ENCODE data around the gene CCDC57. TPM values are rescaled to one million over a fixed set of nuclear protein-coding genes. Genes with fewer than 3 reads are reported as not detected.

CCDC57 gene
- total and polyA plus RNA-seq, 9 of the 15 experiments (the other 6 are each of a cell fraction or from before 2014, with no cell fraction given) = 0.83 to 36.2 (median 13.6) TPM

DNA sequence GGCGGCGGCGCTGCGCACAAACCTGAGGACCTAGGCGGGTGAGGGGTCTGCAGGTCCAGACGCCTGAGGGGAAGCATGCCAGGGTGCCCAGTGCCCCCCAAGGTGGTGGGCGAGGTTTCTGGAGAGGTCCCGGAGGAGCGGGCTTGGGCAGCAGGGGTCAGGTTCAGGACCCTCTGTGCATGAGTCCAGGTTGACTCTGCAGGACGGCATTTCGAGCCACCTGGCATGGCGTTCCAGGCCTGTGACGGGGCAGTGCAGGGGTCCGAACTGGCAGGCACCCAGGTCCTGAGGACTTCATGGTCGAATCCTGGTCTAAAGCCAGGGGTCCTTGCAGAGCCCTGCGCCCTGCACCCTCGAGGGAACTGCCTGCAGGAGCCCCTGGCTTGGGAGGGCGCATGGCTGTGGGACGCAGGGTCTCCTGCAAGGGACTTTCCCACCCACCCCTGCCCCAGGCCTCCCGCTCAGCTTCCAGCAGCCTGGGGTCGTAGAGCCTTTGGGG is 19.7 kb upstream of the CCDC57 start:
- FAIRE-seq = no peak
- in situ Hi-C loops (cut with MboI) = no loop called here
- ChIA-PET POLR2A (interaction anchor here (0.9 to 1.6 kb wide), 2 partner anchors 10 to 23 kb away, joined by 3 to 8 read pairs; no protein-coding TSS in a partner anchor), CTCF (ENCODE audit: low intra/inter-chr PET ratio) (no interaction called here)
- H2AFZ ChIP-seq (ENCODE audit: low read depth, low read length) = peak overlapping the region; percentile 87
- peaks cover 35 to 92% of the 10 kb centered on the region in 2 experiments for H3K4me1 ChIP-seq (replicated peaks in 1 of 2; ENCODE audit: control insufficient read depth in 2 of 2, insufficient read depth in 2 of 2, low read length in 2 of 2)
- WGBS (ENCODE audit: insufficient coverage, low coverage, missing lambda C conversion rate) = 79% methylated on average over 19 of the region's 21 CpGs
- TF ChIP-seq GATAD2A (IDR thresholded peaks at IDR 0.05) (0 out of 2 replicates have a peak, but pooled peaks have one; percentile 13), HNRNPL (IDR thresholded peaks at IDR 0.05; ENCODE audit: low read depth, low read length) (0 out of 2 replicates have a peak, but pooled peaks have one; percentile 27), ERF (CRISPR knock-in tag; IDR thresholded peaks at IDR 0.05) (0 out of 2 replicates have a peak, but pooled peaks have one; percentile 32), CCNT2 (IDR thresholded peaks at IDR 0.05; ENCODE audit: borderline replicate concordance, extremely low read depth, insufficient read length, low read depth, low read length) (no peak)
- H3K36me3 ChIP-seq (ENCODE audit: control insufficient read depth, insufficient read depth, low read length) = no peaks in the 10 kb centered on the region
- H3K4me2 ChIP-seq (ENCODE audit: insufficient read depth, low read length) = peak overlapping the region; percentile 72
- H3K9ac ChIP-seq (ENCODE audit: insufficient read depth in 1 of 2, low read depth in 2 of 2, low read length in 2 of 2) = peak overlapping the region; percentile 74 to 83; a peak in 3 of 4 replicates
- peak overlapping the region; percentile 80 for H3K27ac ChIP-seq (ENCODE audit: extremely low read depth, low read depth, low read length)
- peak overlapping the region; percentile 40; the same call in 1 of the 2 replicates for H3K4me3 ChIP-seq
- no peak for ATAC-seq
- DNase-seq (ENCODE audit: extremely low read depth in 1 of 4, low spot score in 3 of 4) = no peak
- no peaks in the 10 kb centered on the region for H4K20me1 ChIP-seq (replicated peaks; ENCODE audit: control insufficient read depth, insufficient read depth, low read length)
- peaks cover 3% of the 10 kb centered on the region; the same call in 1 of the 3 replicates for H3K79me2 ChIP-seq (ENCODE audit: control insufficient read depth, insufficient read depth, low read length)
- no peaks in the 10 kb centered on the region for H3K9me1 ChIP-seq (ENCODE audit: control insufficient read depth, insufficient read depth, low read length)
- H3K9me3 ChIP-seq (replicated peaks; ENCODE audit: control insufficient read depth, insufficient read depth, low read depth, low read length) = no peaks in the 10 kb centered on the region
- intact Hi-C loops (cut with micrococcal nuclease) = no loop called here
- H3K27me3 ChIP-seq (ENCODE audit: control insufficient read depth in 2 of 2, insufficient read depth in 2 of 2, low read length in 2 of 2) = no peaks in the 10 kb centered on the region
- BruUV-seq (replicated peaks) = no TSS peak
